SK-N-SH treated with all-trans-retinoic acid at 6 μM for 48 hours (cell line): ENCODE measurements around the gene SRPRA.
A peak's percentile ranks its signal among the peaks of the same experiment; 100 is the strongest.
"Not testable (repeated sequence)": the region's sequence is repeated elsewhere in the genome, so short reads cannot be mapped to it uniquely, and the experiment has no call there.

ENCODE experiments used
- ATAC-seq: fragments of 200-7000 bp; cut with Tn5 transposase; 3 replicates; pipeline ENCODE4 v1.9.1; 2020; ENCODE audit warnings: mild to moderate bottlenecking, moderate library complexity
- ARNTL ChIP-seq: fragments of 450-650 bp; formaldehyde crosslinking; IDR thresholded peaks from 2 replicates; pipeline ENCODE4 v1.5.0; 2020; ENCODE audit warnings: low read depth, mild to moderate bottlenecking, moderate library complexity, borderline replicate concordance
- BACH2 ChIP-seq: fragments of 250-450 bp; sonication (Bioruptor Pico); IDR thresholded peaks from 2 replicates; pipeline ENCODE4 v1.9.0; 2021; ENCODE audit warnings: mild to moderate bottlenecking, borderline replicate concordance
- CREB5 ChIP-seq: fragments of 250-450 bp; sonication (Bioruptor Pico); IDR thresholded peaks from 2 replicates; pipeline ENCODE4 v1.5.1; 2020; ENCODE audit warnings: low read depth, mild to moderate bottlenecking, moderate library complexity
- CSRNP3 ChIP-seq: fragments of 250-450 bp; sonication (Bioruptor Pico); IDR thresholded peaks from 2 replicates; pipeline ENCODE4 v1.5.1; 2021; ENCODE audit warnings: mild to moderate bottlenecking, moderate library complexity
- ESRRG ChIP-seq: fragments of 250-450 bp; sonication (Bioruptor Pico); IDR thresholded peaks from 2 replicates; pipeline ENCODE4 v1.6.1; 2021; ENCODE audit warnings: mild to moderate bottlenecking
- ISL1 ChIP-seq: fragments of 250-450 bp; sonication (Bioruptor Pico); IDR thresholded peaks from 2 replicates; pipeline ENCODE4 v2.1.2; 2022; ENCODE audit warnings: mild to moderate bottlenecking, moderate library complexity
- OSR1 ChIP-seq: fragments of 250-450 bp; sonication (Bioruptor Pico); IDR thresholded peaks from 2 replicates; pipeline ENCODE4 v1.8.0; 2022; ENCODE audit warnings: moderate library complexity, mild to moderate bottlenecking, inconsistent platforms
- PATZ1 ChIP-seq: fragments of 250-450 bp; sonication (Bioruptor Pico); IDR thresholded peaks from 2 replicates; pipeline ENCODE4 v1.8.0; 2020; ENCODE audit warnings: mild to moderate bottlenecking, moderate library complexity, borderline replicate concordance
- POU6F1 ChIP-seq: fragments of 250-450 bp; sonication (Bioruptor Pico); IDR thresholded peaks from 2 replicates; pipeline ENCODE4 v1.8.0; 2021; ENCODE audit warnings: low read depth, mild to moderate bottlenecking, moderate library complexity, borderline replicate concordance
- PPARA ChIP-seq: fragments of 250-450 bp; sonication (Bioruptor Pico); IDR thresholded peaks from 2 replicates; pipeline ENCODE4 v1.5.0; 2020; ENCODE audit warnings: mild to moderate bottlenecking, borderline replicate concordance
- RARB ChIP-seq: fragments of 250-450 bp; sonication (Bioruptor Pico); IDR thresholded peaks from 2 replicates; pipeline ENCODE4 v1.8.0; 2021; ENCODE audit warnings: mild to moderate bottlenecking, moderate library complexity
- TCF4 ChIP-seq: fragments of 250-450 bp; sonication (Bioruptor Pico); IDR thresholded peaks from 2 replicates; pipeline ENCODE4 v1.8.0; 2021; ENCODE audit warnings: mild to moderate bottlenecking, moderate library complexity, borderline replicate concordance
- TOX ChIP-seq: fragments of 250-450 bp; sonication (Bioruptor Pico); IDR thresholded peaks from 2 replicates; pipeline ENCODE4 v1.8.0; 2021; ENCODE audit warnings: mild to moderate bottlenecking, moderate library complexity, borderline replicate concordance
- TSHZ2 ChIP-seq: fragments of 250-450 bp; sonication (Bioruptor Pico); IDR thresholded peaks from 2 replicates; pipeline ENCODE4 v1.5.0; 2020; ENCODE audit warnings: mild to moderate bottlenecking, moderate library complexity
- ZFP3 ChIP-seq: fragments of 250-450 bp; sonication (Bioruptor Pico); IDR thresholded peaks from 2 replicates; pipeline ENCODE4 v1.5.0; 2020; ENCODE audit warnings: mild to moderate bottlenecking, moderate library complexity
- ZFP30 ChIP-seq: fragments of 450-650 bp; formaldehyde crosslinking; IDR thresholded peaks from 2 replicates; pipeline ENCODE4 v1.5.0; 2022; ENCODE audit warnings: mild to moderate bottlenecking, moderate library complexity
- ZNF565 ChIP-seq: fragments of 450-650 bp; formaldehyde crosslinking; conservative IDR thresholded peaks from 2 replicates; pipeline ENCODE4 v1.5.0; 2020; ENCODE audit warnings: low read depth, mild to moderate bottlenecking, moderate library complexity
- ZNF8 ChIP-seq: fragments of 450-650 bp; formaldehyde crosslinking; IDR thresholded peaks from 2 replicates; pipeline ENCODE4 v1.5.0; 2020; ENCODE audit warnings: mild to moderate bottlenecking, moderate library complexity

SRPRA gene

GRCh38 chr11:126310200-126310991 is 41.7 kb upstream of the SRPRA start:
- peak; percentile 99 for ATAC-seq
- no peak for TF ChIP-seq ARNTL (CRISPR knock-in tag)
- no peak for TF ChIP-seq POU6F1 (CRISPR knock-in tag)
- no peak for TF ChIP-seq TCF4 (CRISPR knock-in tag)
- TF ChIP-seq PATZ1 (CRISPR knock-in tag): no peak
- no peak for TF ChIP-seq TOX
- TF ChIP-seq CREB5 (CRISPR knock-in tag): no peak
- TF ChIP-seq ESRRG (CRISPR knock-in tag): no peak
- no peak for TF ChIP-seq PPARA (CRISPR knock-in tag)
- TF ChIP-seq TSHZ2 (CRISPR knock-in tag): no peak
- TF ChIP-seq ZNF565: no peak
- no peak for TF ChIP-seq ISL1 (CRISPR knock-in tag)
- no peak for TF ChIP-seq ZFP3 (CRISPR knock-in tag)
- no peak for TF ChIP-seq CSRNP3 (CRISPR knock-in tag)
- no peak for TF ChIP-seq RARB (CRISPR knock-in tag)

- not testable (repeated sequence) for ATAC-seq
Measured at GRCh38 chr11:126308771-126309170, 40.1 kb upstream of the SRPRA start.

- no peak for ATAC-seq
- TF ChIP-seq ZNF8 (CRISPR knock-in tag) (no peak), PATZ1 (CRISPR knock-in tag) (no peak), OSR1 (no peak), BACH2 (CRISPR knock-in tag) (no peak), ARNTL (CRISPR knock-in tag) (no peak), CSRNP3 (CRISPR knock-in tag) (no peak), ZFP30 (no peak)
Measured at GRCh38 chr11:126308271-126308671, 39.6 kb upstream of the SRPRA start.
